ENCODE measurements around the gene APELA. TPM values are rescaled to one million over a fixed set of nuclear protein-coding genes. Genes with fewer than 3 reads are reported as not detected.
"Not testable (repeated sequence)": the region's sequence is repeated elsewhere in the genome, so short reads cannot be mapped to it uniquely, and the experiment has no call there.

APELA gene
- polyA plus RNA-seq, 1 donor from 2014 or later = not detected

DNA sequence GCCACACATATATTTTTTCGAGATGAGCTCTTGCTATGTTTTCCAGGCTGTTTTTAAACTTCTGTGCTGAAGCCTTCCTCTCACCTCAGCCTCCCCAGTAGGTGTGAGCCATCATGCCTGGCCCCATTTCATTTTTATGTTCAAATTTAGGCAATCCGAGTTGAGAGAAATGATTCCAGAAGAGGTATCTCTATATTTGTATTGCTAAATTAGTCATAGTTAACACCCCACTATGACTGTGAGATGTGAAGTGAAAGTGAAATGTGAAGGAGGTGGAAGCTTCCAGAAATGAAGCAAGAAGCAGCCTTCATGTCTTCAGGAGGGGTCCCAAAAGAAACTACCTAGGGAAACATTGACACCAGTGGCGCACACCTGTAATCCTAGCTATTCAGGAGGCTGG lies 17.7 kb downstream of the APELA start:
- H3K4me1 Mint-ChIP-seq = peaks cover 0 to 1% (median 0%) of the 10 kb centered on the region in 3 donors
- peaks cover 0 to 4% (median 2%) of the 10 kb centered on the region in 3 donors for H3K9me3 Mint-ChIP-seq
- no peaks in the 10 kb centered on the region for H3K36me3 Mint-ChIP-seq
- peaks cover 1% of the 10 kb centered on the region for H3K27me3 Mint-ChIP-seq
- H3K4me3 Mint-ChIP-seq = no peak overlapping the region
- peak overlapping the region in 1 of 3 donors; percentile 39 for H3K27ac Mint-ChIP-seq

DNA sequence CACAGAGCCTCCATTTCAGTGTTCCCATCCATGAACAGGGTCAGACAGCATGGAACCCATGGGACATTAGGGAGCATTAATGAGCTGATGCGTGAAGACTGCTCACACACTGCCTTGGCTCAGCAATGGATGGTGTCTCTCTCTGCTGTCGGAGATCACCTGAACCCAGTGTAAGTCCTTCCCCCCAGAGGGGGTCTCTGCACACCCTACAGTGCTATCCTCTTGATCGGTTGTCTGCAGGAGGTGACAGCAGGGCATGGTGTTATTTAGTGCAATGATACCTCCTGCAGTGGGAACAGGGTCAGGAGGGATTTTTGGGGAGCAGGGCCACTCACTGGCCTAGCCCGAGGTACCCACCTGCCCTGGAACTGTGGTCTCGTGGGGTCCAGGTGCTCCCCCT lies 25.6 kb downstream of the APELA start:
- Mint-ChIP-seq H3K4me3 (no peak overlapping the region), H3K27ac (no peak overlapping the region), H3K36me3 (peaks cover 2% of the 10 kb centered on the region), H3K27me3 (no peaks in the 10 kb centered on the region), H3K4me1 (peaks cover 0 to 1% (median 0%) of the 10 kb centered on the region in 3 donors), H3K9me3 (peaks cover 0 to under 1% (median 0%) of the 10 kb centered on the region in 3 donors)

DNA sequence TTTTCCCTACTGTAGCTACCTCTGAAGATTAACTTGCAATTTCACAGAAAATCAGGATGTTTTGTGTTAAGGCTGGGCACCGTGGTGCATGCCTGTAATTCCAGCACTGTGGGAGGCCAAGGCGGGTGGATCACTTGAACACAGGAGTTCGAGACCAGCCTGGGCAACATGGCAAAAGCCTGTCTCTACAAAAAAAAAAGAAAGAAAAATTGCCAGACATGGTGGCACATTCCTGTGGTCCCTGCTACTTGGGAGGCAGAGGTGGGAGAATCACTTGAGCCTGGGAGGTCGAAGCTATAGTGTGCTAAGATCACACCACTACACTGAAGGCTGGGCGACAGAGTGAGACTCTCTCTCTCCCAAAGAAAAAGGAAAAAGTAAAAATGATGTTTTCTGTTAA lies 27.4 kb downstream of the APELA start:
- Mint-ChIP-seq H3K4me3 (no peak overlapping the region), H3K4me1 (peaks cover 0 to 1% (median 0%) of the 10 kb centered on the region in 3 donors), H3K36me3 (peaks cover 2% of the 10 kb centered on the region), H3K27me3 (no peaks in the 10 kb centered on the region), H3K27ac (no peak overlapping the region), H3K9me3 (no peaks in the 10 kb centered on the region)

- no peaks in the 10 kb centered on the region for H3K27me3 Mint-ChIP-seq
- H3K4me1 Mint-ChIP-seq = peaks cover 0 to 1% (median 0%) of the 10 kb centered on the region in 3 donors
- H3K27ac Mint-ChIP-seq = no peak overlapping the region
- H3K4me3 Mint-ChIP-seq = no peak overlapping the region
- H3K9me3 Mint-ChIP-seq = peaks cover 0 to 5% (median 0%) of the 10 kb centered on the region in 3 donors
- peaks cover 2% of the 10 kb centered on the region for H3K36me3 Mint-ChIP-seq
These were observed 28.0 kb downstream of the APELA start for GRCh38 chr4:164904941-164905340.

DNA sequence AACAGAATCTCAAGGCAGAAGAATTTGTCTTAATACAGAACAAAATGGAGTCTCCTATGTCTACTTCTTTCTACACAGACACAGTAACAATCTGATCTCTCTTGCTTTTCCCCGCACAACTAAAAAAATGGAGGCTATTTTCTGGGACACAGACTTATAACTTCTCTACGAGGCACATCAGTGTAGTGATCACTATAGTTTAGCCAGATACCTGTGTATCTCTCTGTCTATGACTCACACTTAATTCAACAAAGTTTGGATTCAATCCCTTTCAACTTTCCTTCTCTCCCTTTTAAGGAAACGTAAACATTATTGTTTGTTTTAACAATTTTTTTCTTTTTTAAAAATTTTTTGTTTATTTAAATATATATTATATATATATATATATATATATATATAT lies 29.4 kb downstream of the APELA start:
- no peak overlapping the region for H3K4me3 Mint-ChIP-seq
- peaks cover 2% of the 10 kb centered on the region for H3K36me3 Mint-ChIP-seq
- no peak overlapping the region for H3K27ac Mint-ChIP-seq
- H3K9me3 Mint-ChIP-seq = peaks cover 0 to 6% (median 0%) of the 10 kb centered on the region in 3 donors
- no peaks in the 10 kb centered on the region for H3K4me1 Mint-ChIP-seq
- no peaks in the 10 kb centered on the region for H3K27me3 Mint-ChIP-seq

DNA sequence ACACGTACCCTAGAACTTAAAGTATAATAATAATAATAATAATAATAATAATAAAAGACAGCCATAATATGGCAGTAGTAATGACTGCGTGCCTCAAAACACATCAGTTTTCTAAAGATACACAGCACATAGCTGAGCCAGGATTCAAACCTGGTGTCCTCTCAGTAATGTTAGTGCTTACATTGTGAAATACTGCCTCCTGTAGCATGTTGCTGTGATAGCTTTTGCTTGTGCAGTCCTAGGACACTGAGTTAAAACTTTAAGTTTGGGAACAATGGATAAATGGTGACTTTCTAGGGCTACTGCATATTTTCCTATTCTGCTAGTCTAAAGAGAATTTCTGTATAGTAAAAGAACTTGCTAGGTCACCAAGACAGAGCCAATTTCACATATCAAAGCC lies 36.5 kb downstream of the APELA start:
- H3K4me3 Mint-ChIP-seq, H3K9me3 Mint-ChIP-seq, H3K36me3 Mint-ChIP-seq, H3K4me1 Mint-ChIP-seq, H3K27ac Mint-ChIP-seq, H3K27me3 Mint-ChIP-seq: not testable (repeated sequence)

DNA sequence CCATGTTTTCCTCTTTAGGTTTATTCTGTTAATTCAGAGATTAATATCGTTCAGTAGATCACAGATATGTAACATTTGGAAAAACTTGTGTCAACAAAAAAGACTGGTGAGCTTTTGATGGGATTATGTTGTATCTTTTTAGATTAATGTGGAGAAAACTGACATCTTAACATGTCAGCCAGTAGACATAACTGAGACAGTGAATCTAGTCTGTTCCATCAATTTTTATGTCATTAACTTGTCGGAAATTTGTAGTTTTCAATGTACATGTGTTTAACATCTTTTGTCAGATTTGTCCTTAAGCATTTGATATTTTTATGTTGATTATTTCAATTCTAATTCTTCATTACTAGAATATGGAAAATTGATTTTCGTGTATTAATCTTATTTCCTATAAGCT lies 42.0 kb downstream of the APELA start:
- Mint-ChIP-seq H3K36me3 (peaks cover 1% of the 10 kb centered on the region), H3K4me3 (no peak overlapping the region), H3K4me1 (no peaks in the 10 kb centered on the region), H3K9me3 (peaks cover 0 to 3% (median 0%) of the 10 kb centered on the region in 3 donors), H3K27me3 (no peaks in the 10 kb centered on the region), H3K27ac (no peak overlapping the region)

- Mint-ChIP-seq H3K4me3 (no peak overlapping the region), H3K36me3 (peaks cover 1% of the 10 kb centered on the region), H3K27me3 (no peaks in the 10 kb centered on the region), H3K27ac (no peak overlapping the region), H3K4me1 (no peaks in the 10 kb centered on the region), H3K9me3 (peaks cover 0 to 3% (median 0%) of the 10 kb centered on the region in 3 donors)
These were observed 47.8 kb downstream of the APELA start for GRCh38 chr4:164924670-164925238.

DNA sequence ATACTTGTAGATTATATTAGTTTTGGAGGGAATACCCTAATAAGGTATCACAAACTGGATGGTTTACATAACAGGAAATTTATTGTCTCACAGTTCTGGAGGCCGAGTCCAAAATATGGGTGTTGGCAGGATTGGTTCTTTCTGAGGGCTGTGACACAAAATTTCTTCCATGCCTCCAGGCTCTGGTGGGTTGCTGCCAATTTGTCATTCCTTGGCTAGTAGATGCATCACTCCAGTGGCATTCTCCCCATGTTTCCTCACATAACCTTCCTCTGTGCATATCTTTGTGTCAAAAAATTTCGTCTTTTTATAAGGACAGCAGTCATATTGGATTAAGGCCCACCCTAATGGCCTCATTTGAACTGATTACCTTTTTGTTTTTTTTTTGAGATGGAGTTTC lies 49.3 kb downstream of the APELA start:
- Mint-ChIP-seq H3K36me3 (peaks cover 1% of the 10 kb centered on the region), H3K4me3 (no peak overlapping the region), H3K4me1 (no peaks in the 10 kb centered on the region), H3K9me3 (no peaks in the 10 kb centered on the region), H3K27ac (no peak overlapping the region), H3K27me3 (peaks cover 3% of the 10 kb centered on the region)

GRCh38 chr4:164927101-164927500 lies 50.1 kb downstream of the APELA start:
- not testable (repeated sequence) for H3K27ac Mint-ChIP-seq, H3K36me3 Mint-ChIP-seq, H3K27me3 Mint-ChIP-seq, H3K9me3 Mint-ChIP-seq, H3K4me3 Mint-ChIP-seq, H3K4me1 Mint-ChIP-seq

GRCh38 chr4:164930647-164931046 lies 53.7 kb downstream of the APELA start:
- H3K4me3 Mint-ChIP-seq = no peak overlapping the region
- H3K4me1 Mint-ChIP-seq = peaks cover 0 to 1% (median 0%) of the 10 kb centered on the region in 3 donors
- peaks cover 4% of the 10 kb centered on the region for H3K27me3 Mint-ChIP-seq
- H3K9me3 Mint-ChIP-seq = no peaks in the 10 kb centered on the region
- H3K36me3 Mint-ChIP-seq = no peaks in the 10 kb centered on the region
- H3K27ac Mint-ChIP-seq = no peak overlapping the region

DNA sequence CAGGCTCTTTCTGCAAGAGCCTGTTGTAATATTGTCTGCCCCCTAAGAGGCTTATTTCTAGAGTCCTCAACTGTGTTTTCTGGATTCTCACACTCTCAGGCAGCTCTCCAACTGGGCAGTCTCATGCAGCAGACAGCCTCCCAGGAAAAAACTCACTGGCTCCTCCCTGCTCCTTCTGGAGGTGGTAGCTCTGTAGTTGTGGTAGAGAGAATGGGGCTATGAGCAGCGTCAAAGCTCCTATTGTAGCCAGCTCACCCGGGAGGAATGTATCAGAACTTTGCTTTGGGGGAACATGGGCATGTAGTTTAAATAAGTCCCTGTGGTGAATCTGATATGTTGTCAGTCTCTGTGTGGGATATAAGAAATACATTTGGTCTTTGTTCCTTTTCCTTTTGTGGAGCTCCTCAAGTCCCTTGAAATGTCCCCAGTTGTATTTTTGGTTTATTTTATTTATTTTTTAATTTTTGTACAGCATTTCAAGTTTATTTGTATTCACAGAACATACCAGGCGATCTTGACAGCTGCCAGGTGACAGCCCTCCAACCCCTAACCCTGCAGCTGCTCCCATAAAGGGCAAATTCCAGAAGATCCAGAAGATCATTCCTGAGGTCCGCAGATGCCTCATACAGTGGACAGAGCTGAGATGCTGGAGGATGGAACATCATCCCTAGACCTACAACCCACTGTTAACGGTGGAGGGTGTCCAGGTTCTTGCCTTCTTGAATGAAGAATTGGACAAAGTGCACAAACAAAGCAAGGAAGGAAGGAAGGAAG lies 54.8 kb downstream of the APELA start:
- H3K27me3 Mint-ChIP-seq = peaks cover 4% of the 10 kb centered on the region

GRCh38 chr4:164933244-164933643 lies 56.3 kb downstream of the APELA start:
- Mint-ChIP-seq H3K27ac (no peak overlapping the region), H3K9me3 (peaks cover 0 to 1% (median 0%) of the 10 kb centered on the region in 3 donors), H3K36me3 (no peaks in the 10 kb centered on the region), H3K4me3 (no peak overlapping the region), H3K4me1 (peaks cover 0 to 1% (median 0%) of the 10 kb centered on the region in 3 donors), H3K27me3 (peaks cover 4% of the 10 kb centered on the region)

More for the DNA sequence above, 54.8 kb downstream of the APELA start:
- Mint-ChIP-seq H3K4me1 (peaks cover 0 to 1% (median 0%) of the 10 kb centered on the region in 3 donors), H3K4me3 (no peak overlapping the region), H3K27ac (no peak overlapping the region), H3K9me3 (no peaks in the 10 kb centered on the region), H3K36me3 (no peaks in the 10 kb centered on the region)

DNA sequence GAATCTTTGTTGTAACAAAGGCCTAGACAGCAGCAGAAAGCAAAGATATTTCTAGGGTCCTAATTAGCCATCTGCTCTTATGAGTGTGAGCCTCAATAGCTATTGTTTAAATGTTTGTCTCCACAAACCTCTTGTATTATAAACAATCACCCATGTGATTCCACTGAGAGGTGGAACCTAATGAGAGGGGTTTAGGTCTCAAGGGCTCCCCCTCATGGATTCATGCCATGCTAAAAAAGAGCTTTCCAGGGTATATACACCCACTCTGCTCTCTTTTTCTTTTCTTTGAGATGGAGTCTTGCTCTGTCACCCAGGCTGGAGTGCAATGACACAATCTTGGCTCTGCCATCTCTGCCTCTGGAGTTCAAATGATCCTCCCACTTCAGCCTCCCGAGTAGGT lies 58.4 kb downstream of the APELA start:
- H3K27ac Mint-ChIP-seq = no peak overlapping the region
- H3K27me3 Mint-ChIP-seq = peaks cover 15% of the 10 kb centered on the region
- H3K9me3 Mint-ChIP-seq = peaks cover 0 to 1% (median 0%) of the 10 kb centered on the region in 3 donors
- no peak overlapping the region for H3K4me3 Mint-ChIP-seq
- no peaks in the 10 kb centered on the region for H3K36me3 Mint-ChIP-seq
- H3K4me1 Mint-ChIP-seq = peaks cover 0 to 1% (median 0%) of the 10 kb centered on the region in 3 donors

DNA sequence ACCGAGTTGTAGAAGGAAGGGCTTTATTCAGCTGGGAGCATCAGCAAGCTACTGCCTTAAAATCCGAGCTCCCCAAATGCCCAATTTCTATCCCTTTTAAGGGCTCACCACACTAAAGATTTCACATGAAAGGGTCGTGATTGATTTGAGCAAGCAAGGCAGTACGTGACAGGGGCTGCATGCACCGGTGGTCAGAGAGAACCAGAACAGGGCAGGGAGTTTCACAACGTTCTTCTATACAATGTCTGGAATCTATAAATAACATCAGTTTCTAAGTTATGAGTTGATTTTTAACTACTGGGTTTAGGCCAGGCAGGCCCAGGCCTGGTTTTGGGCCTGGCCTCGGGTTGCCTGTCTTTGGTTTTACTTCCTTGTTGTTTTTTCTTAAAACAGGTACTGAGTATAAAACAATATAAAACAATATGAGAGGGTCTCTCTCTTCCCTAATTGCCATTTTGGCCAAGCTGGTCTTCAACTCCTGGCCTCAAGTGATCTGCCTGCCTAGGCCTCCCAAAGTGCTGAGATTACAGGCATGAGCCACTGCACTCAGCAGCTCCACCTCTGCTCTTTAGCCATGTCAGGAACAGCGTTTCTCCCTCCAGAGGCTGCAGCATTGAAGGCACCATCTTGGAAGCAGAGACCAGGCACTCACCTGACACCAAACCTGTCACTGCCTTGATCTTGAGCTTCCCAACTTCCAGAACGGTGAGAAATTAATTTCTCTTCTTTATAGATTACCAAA lies 59.1 kb downstream of the APELA start:
- H3K4me1 Mint-ChIP-seq = not testable (repeated sequence)
- H3K27me3 Mint-ChIP-seq = peaks cover 13% of the 10 kb centered on the region

More for the DNA sequence above, 59.1 kb downstream of the APELA start:
- not testable (repeated sequence) for H3K9me3 Mint-ChIP-seq, H3K4me3 Mint-ChIP-seq, H3K27ac Mint-ChIP-seq, H3K36me3 Mint-ChIP-seq

Data from IgD-negative memory B cell (primary cell).